GM19372 (cell line): ENCODE measurements around the gene DUSP22.
A peak's percentile ranks its signal among the peaks of the same experiment; 100 is the strongest.

Source experiments
- ATAC-seq: cut with Tn5 transposase; IDR thresholded peaks from one replicate; pipeline ENCODE4 v1.9.1; 2021; ENCODE audit warnings: mild to moderate bottlenecking, low read depth, moderate library complexity; ENCODE audit not compliant: unreplicated experiment

Gene DUSP22

GRCh38 chr6:308307-308706 is 16.0 kb downstream of the DUSP22 start:
- no peak for ATAC-seq

GRCh38 chr6:308768-309167 is 16.5 kb downstream of the DUSP22 start:
- ATAC-seq = no peak

- ATAC-seq = no peak
These were observed 17.7 kb downstream of the DUSP22 start for GRCh38 chr6:309947-310346.

DNA sequence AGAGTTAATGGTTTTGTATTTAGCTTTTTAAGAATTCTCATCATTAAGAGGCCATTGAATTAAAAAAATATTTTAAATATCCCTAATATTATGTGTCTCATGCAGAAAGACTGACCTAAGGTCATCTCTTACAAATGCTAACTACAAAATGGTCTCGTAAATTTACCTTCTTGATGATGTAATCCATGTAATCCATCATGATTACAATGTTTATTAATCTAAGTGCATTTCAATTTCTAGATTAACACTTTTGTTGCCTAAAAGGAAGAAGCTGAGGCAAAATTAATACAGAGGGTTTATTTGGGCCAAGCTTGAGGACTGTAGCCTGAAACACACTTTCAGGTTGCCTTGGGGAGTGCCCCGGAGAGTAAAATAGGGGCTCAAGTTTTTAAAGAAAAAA is 18.4 kb downstream of the DUSP22 start:
- ATAC-seq = no peak

GRCh38 chr6:311679-312220 is 19.5 kb downstream of the DUSP22 start:
- no peak for ATAC-seq

DNA sequence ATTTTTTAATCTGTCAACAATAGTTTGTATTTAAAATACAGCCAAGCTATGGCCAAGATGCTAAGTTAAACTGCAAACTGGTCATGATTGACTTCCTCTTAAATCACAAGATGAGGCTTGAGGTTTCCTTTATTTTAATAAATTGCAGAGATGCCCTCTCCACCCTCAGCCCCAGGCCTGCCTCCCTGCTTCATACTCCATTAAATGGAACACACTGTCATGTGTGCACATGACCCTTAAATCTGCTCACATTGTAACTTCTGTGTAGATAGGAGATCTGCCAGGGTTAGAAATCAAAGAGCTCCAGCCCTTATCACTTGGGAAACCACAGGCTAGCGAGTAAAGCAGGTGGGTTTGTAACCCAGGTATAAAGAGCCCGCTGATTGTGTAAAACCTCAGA is 20.8 kb downstream of the DUSP22 start:
- no peak for ATAC-seq

DNA sequence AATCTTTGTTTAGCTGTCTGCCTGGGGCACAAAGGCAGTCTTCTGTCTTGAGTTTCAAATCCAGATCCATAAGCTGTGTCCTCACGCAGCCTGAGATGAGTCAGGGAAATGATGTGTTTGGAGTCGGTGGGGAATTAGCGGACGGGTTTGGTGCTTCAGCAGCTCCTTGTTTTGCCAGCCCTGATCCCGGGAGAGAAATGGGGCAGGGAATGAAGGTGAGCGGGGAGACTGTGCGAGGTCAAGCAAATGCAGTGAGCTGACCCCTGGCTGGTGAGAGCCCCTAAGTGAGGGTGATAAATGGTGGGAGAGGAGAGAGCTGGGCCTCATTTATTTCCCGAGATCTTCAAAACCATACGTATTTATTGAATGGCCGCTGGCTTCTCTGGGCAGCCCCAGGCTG is 21.6 kb downstream of the DUSP22 start:
- no peak for ATAC-seq

GRCh38 chr6:314377-314776 is 22.1 kb downstream of the DUSP22 start:
- no peak for ATAC-seq

DNA sequence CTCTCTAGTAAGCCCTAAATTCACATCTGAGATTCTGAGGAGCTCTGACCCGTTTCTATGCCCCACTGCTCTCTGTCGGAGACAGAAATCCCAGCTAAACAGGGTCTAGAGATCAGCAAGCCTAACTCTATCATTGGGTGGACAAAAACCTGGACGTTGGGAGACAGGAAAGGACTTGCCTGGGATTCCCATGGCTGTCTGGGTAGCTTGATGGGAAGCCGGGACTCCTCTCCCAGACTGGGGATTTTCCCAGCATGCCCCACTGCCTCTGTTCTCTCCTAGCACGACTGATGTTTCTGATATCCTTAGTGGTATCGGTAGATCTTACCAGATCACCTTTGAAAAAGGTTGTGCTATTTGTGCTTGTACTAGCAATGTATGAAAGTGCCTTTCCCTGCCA is 22.9 kb downstream of the DUSP22 start:
- no peak for ATAC-seq

- ATAC-seq = no peak
These were observed 23.9 kb downstream of the DUSP22 start for GRCh38 chr6:315921-316752.

GRCh38 chr6:316753-317038 is 24.4 kb downstream of the DUSP22 start:
- ATAC-seq = no peak

GRCh38 chr6:317060-317447 is 24.8 kb downstream of the DUSP22 start:
- no peak for ATAC-seq

DNA sequence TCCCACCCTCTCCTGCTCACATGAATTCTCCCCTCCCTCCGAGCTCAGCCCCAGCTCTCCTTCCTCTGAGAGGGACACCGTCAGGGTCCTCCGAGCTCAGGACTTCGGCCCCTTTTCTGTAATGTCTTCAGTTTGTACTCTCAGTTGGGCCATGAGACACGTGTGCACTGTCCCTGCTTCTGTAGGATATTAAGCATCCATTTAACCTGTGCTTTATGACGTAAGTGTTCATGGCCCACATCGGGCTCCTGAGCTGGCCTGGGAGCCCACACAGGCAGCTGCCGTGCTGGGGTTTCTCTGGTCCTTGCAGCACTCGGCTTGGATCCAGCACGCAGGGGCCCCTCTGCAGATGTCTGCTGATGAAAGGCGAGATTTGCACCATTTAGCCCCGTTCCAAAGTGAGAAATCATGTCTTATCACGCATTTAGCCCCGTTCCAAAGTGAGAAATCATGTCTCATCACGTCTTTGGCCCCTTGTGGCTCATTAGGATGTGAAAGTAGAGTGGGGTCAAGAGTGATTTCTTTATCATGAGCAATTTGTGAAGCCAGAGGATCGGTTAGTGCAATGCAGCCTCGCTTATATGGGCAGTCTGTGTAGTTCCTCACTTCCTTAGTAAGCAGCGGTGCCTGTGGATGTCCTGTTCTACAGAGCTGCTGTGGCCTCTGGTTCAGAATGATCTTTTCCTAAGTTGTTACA is 25.3 kb downstream of the DUSP22 start:
- ATAC-seq = peak; percentile 35

DNA sequence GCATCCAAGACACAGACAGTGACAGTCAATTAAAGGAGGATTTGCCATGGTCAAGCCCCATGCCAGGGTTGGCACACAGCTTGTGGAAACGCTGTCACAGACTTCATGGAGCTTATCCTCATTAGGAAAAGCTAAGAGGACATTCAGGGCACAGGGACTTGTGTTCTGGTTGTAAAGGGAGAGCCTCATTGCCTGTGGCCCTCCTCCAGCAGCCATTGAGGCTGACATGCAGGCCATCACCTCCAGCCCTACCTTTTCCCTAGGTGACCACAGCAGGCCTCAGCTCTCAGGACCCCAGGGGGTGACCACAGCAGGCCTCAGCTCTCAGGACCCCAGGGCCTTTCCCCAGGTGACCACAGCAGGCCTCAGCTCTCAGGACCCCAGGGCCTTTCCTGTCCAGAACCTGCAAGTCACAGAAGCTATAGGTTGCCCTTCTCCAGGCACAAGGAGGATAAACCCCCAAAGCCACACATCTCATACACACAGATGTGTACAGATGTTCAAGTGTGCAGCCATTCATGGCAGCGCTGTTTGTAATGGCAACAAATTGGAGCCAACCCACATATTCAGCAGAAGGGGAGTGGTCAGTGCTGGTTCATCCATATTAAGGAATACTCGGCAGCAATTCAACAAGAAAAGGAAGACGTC is 26.1 kb downstream of the DUSP22 start:
- ATAC-seq = peak; percentile 0

GRCh38 chr6:319177-320131 is 27.2 kb downstream of the DUSP22 start:
- ATAC-seq = no peak

- ATAC-seq = no peak
These were observed 28.3 kb downstream of the DUSP22 start for GRCh38 chr6:320351-321157.

GRCh38 chr6:321158-321438 is 28.8 kb downstream of the DUSP22 start:
- no peak for ATAC-seq

DNA sequence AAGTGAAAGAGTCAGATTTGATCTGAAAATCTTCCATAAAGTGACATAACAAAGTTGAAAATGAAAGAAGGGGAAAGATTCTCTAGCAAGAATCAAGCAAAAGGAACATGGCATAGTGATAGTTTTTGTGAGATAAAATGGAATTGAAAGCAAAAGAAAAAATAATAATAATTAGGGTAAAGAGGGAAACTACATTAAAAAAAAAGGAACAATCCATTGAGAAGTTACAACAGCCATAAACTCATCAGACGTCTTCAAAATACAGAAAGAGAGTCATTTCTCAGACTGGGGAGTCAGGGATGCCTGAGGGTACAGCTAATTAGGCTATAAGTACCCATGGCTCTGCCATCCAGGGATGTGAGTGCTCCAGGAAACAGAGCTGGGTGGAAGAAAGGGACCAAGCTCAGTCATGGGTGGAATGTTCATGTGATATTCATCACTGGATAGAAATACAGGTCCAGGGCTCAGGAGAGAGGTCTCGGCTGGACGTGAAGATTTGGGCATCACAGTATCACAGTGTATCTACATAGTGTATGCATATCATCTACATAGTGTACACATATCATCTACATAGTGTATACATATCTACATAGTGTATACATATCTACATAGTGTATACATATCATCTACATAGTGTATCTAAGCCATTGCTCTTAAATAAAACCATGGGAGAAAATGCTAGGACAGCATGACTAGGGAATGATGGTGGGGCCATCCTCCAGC is 29.4 kb downstream of the DUSP22 start:
- ATAC-seq = no peak

GRCh38 chr6:322259-322930 is 30.1 kb downstream of the DUSP22 start:
- no peak for ATAC-seq
